Right lobe of liver (tissue), 4 donors: ENCODE results near the gene TGM2.

Experiments
- POLR2A ChIP-seq: fragments of 450-650 bp; IDR thresholded peaks from one replicate; pipeline ENCODE4 v1.6.1; 2017; ENCODE audit warnings: antibody characterized with exemption, mild to moderate bottlenecking
- TF ChIP-seq, protein P1 (sequence below), 4 donors: fragments of 200-600 bp in 3 of 4; fragments of 450-650 bp in 1 of 4; IDR thresholded peaks; one replicate each; pipeline versions ENCODE4 v1.5.1 to v1.8.0; 2016 to 2022; ENCODE audit warnings: antibody characterized with exemption in 4 of 4, mild to moderate bottlenecking in 2 of 4
- donor health status: DM: no; HTN: no; CAD: no.
- donor health status: DM: no; HTN: no; CAD: no.
- donor health status: DM: no; HTN: yes; CAD: no.

DNA sequence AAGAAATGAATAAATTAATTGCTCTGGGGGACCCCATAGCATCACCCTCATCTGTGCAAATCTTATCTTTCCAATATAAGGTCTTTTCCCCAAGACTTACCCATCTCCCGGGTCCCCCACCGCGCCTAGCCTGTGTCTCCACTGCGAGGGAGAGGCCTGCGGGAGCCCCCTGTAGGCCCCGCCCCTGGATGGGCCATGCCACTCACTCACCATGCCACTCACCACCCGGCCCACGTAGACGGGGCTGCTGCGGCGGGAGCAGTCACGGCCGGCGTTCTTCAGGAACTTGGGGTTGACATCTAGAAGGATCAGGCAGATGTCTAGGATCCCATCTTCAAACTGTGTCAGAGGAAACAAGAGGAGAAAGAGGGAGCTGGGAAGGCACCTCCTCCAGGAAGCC, 17.3 kb downstream of the TGM2 start:
- no peak for TF ChIP-seq POLR2A
- TF ChIP-seq, protein P1, sequence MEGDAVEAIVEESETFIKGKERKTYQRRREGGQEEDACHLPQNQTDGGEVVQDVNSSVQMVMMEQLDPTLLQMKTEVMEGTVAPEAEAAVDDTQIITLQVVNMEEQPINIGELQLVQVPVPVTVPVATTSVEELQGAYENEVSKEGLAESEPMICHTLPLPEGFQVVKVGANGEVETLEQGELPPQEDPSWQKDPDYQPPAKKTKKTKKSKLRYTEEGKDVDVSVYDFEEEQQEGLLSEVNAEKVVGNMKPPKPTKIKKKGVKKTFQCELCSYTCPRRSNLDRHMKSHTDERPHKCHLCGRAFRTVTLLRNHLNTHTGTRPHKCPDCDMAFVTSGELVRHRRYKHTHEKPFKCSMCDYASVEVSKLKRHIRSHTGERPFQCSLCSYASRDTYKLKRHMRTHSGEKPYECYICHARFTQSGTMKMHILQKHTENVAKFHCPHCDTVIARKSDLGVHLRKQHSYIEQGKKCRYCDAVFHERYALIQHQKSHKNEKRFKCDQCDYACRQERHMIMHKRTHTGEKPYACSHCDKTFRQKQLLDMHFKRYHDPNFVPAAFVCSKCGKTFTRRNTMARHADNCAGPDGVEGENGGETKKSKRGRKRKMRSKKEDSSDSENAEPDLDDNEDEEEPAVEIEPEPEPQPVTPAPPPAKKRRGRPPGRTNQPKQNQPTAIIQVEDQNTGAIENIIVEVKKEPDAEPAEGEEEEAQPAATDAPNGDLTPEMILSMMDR (IDR thresholded peaks at IDR 0.05): no peak
